NCI-H1436 (cell line): ENCODE measurements around the gene KCNMA1.

Experiments used
- DNase-seq: peaks from one replicate; lab custom pipeline; 2025; lab: John Stamatoyannopoulos, UW

KCNMA1 gene

DNA sequence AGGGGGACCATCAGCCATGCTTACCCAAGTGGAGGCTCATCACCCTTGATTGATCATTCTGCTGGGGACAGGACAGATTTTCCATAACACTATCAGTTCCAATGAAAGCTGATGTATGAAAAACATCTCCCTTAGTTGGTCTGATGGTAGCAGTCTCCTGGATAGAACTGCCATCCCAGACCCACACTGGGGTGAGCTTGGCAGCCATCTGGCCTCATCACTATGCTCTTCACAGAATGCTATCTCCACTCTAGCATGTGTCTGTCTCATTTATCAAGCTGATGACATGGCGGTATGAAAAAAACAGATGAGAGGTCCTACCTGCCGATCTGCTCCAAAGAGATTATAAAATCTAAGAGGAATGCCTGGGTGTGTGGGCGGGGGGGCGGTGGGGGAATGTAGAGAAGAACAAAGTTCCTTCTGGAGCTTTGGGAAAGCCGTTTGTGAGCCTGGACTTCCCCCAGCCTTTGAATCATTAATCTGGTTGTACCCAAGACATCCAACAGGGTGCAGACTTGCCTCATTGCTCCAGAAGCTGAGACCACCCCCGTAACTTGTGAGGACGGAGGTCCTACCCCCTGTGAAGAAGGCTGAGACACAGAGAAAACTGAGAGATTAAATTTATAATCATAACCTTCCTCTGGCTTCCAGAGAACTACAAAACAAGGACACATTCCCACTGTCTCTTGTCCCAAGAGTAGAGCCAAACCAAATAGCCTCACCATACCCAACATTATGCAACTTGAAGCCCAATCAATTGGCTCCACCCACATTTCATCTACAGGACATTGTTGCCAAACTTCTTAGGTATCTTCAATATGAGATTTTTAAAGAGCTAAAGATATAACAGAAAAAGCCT, 340.8 kb downstream of the KCNMA1 start:
- no peak for DNase-seq

DNA sequence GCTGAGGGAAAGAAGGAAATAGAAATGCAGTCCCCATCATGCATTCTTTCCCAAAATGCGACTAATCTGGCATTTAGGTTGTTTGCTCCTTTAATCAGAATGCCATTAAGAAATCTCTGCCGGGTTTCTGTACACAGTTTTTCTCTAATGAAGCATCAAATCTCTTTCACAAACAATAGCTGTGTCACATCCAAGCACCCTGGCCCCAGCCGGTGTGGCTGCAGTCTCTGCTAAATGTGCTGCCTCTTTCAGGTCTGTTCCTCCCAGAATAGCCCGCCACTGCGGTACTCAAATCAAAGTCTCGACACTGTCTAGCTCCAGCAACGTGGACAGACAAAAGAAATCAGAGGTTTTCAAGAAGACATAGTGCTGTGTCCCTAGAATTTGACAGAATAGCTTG, 343.8 kb downstream of the KCNMA1 start:
- DNase-seq: no peak

GRCh38 chr10:77293347-77293746, 344.3 kb downstream of the KCNMA1 start:
- no peak for DNase-seq

DNA sequence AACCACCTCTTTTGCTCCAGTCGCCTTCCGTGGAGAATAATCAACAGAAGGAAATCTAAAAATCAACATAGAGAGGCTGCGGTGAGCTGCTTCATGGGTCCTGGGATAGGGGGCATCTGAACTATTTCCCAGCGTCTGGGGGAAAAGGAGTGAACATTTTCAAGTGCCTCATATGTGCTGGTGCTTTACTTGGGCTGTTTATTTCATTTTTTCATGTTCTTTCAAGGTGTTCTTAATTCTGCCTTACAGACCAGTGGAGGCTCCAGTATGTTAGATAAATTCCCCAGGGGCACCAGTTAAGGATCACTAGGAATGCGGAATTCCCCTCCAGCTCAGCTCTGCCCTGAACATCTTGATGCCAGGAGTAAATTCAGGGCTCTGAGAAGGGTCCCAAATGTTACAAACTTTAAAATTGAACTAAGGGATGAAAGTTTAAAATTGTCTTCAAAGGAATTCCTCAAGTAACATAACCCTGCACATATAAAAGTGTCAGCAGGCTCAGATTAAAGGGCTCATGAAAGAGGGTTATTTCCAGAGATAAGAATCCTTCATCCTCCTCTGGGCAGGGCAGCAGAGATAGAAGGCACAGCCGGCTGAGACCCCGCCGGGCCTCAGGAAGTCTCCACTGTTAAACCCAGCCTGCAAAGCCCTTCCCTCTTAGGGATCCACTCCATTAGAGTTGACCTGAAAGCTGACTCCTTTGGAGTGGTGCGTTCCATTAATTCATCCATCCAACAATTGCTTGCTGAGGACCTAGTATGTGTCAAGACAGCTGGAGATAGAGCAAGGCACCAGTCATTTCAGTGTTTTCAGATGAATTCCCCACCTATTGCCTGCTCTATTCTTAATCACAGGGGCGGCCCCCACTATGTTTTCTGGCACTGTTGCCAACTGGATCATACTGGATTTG, 345.8 kb downstream of the KCNMA1 start:
- no peak for DNase-seq

DNA sequence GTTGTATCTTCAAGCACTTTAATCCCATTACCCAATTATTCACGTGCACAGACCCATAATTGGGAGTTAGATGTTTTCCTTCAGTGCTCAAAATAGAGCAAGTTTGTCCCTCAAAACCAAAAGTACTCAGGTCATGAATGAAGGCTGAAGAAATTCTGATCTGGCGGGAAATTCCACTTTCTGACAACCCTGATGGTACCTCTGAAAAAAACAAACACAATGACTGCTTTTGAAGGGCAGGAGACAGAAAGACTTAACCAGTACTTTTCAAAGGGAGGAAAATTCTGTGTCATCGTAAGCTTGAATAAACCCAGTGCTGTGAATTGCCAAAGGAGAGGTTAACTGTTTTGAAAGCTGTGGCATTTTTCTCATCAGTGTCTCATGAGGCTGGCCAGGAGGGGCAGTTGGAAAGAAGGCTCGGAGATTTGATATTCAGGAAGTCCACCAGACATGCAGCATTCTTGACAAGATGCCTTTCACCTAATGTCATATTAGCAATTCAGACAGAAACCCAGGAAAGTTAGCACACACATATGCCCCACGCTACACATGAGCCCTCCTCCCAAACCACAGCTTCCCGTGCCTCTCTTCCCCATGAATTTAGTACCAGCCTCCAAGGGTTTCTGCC, 347.0 kb downstream of the KCNMA1 start:
- DNase-seq: no peak

- no peak for DNase-seq
These were observed 347.8 kb downstream of the KCNMA1 start for GRCh38 chr10:77289790-77290189.

DNA sequence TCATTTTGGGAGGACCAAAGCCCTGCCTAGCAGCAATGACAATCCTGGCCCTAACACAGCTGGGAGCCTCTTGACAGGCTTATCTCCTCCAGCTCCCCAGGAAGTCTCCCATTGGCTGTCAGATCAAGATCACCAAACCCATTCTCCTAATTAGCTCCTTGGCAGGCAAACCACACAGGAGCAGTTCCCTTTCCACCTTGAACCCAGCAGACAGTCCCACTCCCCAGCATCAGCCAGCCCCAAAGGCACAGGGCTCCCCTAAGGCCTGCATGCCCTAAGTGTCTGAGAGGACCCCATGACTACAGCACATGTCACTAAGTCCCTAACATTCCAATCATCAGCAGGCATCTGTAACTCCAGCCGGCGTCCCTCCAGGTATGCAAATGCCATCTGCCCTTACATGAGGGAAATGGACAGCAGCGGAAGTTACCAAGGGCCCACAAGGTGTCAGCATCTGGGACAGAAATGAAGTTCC, 348.5 kb downstream of the KCNMA1 start:
- no peak for DNase-seq

DNA sequence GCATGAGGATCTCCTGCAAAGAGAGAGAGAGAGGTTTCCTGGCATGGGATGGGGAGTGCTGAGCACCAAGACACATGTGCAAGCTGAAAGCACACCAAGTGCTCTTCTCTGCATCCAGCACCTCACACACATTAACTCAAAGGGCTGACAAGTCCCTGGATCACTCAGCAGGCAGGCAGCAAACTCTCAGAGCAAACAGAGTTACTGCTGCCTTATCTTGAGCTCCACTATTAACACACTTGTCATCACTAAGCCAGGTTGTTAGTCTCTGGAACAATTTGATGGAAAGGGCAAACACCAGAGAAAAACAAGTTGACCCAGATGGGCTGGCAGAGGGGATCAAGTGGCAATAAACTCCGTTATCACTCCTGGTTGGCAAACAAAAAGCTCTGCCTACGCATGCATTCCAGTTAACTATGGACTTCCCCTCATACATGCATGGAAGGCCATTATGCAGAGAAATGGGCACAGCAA, 349.9 kb downstream of the KCNMA1 start:
- DNase-seq: no peak

- DNase-seq: no peak
These were observed 350.8 kb downstream of the KCNMA1 start for GRCh38 chr10:77286531-77287508.

DNA sequence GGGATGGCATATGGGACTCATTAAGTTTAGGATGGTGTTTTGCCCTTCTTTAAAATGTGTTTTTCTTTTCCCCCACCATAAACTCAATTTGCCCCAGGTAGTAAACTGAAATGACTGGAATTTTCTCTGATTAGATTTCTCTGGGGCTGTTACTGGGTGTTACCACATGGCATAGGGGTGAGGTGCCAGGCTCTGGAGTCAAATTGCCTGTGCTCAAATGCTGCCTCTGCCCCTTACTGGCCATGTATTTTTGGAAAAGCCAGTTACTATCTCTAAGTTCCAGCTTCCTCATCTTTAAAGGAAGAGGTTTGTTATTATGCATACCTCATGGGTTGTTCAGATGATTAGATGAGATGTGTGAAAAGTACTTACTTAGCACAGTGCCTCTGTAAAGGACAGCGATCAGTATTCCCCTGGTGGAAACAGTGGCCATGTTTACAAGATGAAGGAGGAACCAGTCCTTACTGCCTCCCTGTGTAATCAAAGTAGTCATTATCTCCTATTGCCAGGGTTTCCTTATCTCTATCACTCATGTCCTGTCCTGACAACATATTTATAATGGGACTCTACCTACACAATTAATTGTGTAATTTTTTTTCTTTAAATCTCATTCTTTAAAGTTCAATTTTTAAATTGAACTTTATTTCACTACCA, 352.0 kb downstream of the KCNMA1 start:
- DNase-seq: no peak

- DNase-seq: no peak
These were observed 352.8 kb downstream of the KCNMA1 start for GRCh38 chr10:77284797-77285196.

- DNase-seq: no peak
These were observed 354.3 kb downstream of the KCNMA1 start for GRCh38 chr10:77283326-77283725.

DNA sequence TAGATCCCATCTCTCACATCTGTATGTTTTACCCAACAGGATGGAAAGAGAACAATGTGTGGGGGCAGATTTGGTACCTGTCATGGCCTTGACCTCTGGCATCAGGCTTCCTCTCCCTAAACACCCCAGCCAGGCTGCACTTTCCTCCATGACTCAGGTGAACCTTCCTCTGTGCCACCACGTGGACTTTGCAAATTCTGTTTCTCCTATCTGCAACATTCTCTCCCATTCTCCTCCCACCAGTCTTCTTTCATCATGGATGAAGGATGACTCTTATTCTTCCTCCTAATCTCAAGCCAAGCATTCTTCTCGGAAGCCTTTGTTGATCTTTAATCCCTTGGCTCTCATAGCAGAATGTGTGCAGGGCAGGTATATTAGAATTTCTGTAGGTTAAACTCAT, 355.4 kb downstream of the KCNMA1 start:
- no peak for DNase-seq

- DNase-seq: no peak
These were observed 355.9 kb downstream of the KCNMA1 start for GRCh38 chr10:77281719-77282118.

DNA sequence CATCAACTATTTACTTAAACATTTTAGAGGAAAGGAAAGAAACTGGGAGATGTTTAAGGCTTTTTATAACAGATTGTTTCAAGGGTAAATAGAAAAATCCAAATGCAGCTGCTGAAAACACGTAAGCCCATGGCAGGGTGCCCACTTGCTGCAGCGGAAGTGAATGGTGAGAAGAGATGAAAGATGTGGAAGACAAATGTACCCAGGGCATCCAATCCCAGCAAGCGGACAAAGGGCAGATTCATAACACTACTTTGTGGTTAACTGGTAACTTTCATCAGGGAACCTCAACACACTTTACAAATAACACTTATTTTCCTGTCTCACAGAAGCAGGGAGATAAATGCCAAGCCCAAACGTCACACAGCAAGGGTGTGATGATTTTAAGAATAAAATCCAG, 358.4 kb downstream of the KCNMA1 start:
- no peak for DNase-seq

DNA sequence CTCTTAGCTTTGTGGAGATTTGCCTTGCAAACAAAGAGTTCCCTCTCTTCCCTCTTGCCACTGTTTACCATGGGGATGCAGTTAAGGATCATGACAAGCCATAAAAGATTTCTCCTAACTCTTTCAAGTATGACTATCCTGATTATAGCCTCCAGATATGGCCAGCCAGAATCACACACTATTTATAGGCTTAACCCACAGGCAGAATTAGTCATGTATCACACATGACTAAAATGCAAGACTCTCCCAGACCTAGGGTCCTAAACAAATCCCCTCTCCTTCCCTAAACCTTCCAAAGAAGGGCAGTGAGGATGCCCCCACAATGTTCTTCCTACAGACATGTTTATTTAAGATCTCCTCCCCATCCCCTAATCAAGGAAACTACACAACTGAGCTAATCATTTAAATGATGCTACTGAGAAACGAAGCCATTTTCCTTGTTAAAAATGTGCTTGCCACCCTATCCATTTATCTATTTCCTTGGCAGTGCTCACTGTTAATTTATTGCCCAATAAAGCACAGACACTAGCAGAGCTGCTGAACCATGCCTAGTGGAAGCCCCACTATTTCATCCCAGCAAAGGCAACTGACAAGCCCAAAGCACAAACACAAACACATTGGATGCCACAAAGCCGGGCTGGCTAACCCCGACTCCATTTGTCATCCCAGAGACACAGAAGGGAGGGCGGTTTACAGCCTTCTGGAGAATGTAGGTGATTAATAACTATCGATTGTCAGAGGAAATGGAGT, 363.4 kb downstream of the KCNMA1 start:
- no peak for DNase-seq

DNA sequence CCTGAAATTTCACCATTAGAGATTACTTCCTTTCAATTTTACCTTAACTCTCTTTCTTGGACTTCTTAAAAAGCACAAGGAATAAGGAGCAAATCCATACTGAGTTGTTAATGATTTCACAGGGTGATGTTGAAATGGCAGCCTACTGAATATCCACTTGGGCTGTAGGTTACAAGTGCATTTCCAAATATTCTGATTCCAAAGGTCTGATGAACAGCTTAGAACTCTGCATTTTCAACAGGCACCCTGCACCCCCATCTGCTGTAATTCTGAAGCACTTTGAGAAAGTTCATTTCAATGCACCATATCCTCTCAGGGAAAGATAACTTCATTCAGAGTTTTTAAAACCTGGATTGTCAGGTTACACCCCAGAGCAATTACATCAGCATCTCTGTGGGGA, 368.4 kb downstream of the KCNMA1 start:
- no peak for DNase-seq

GRCh38 chr10:77268721-77269120, 368.9 kb downstream of the KCNMA1 start:
- DNase-seq: no peak

GRCh38 chr10:77267703-77268675, 369.6 kb downstream of the KCNMA1 start:
- peak; percentile 51 for DNase-seq
